ENCODE results near the gene ZNF101.

DNA sequence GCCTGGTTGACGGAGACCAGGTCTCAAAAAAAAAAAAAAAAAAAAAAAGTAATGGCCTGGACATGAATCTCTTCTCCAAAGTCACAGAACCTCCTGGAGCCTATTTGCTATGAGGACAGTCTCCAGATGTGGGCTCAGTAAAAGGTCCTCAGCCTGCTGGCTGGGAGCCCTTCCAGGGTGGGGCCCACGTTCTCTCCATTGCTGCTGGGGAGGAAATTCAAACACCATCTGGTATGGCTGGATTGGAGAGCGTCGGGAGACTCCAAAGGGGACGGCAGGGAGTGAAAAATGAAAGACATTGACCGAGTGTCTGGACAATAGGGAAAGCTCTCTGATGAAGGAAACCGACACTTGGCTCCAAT is 48.8 kb upstream of the ZNF101 start:
- no peak for TF ChIP-seq CTCF (conservative IDR thresholded peaks at IDR 0.05 in 1 of 2, IDR thresholded peaks at IDR 0.05 in 1 of 2; ENCODE audit: low read depth in 1 of 2, low read length in 2 of 2)
- TF ChIP-seq EZH2 (IDR thresholded peaks at IDR 0.05; ENCODE audit: low read length, missing control alignments), result no peak

Data from fibroblast of lung (primary cell).